GM23338 (cell line): ENCODE data around the gene GPR18. TPM values are rescaled to one million over a fixed set of nuclear protein-coding genes. Genes with fewer than 3 reads are reported as not detected.

Experiments used
- ATAC-seq: fragments of 200-7000 bp; cut with Tn5 transposase; 3 replicates; pipeline ENCODE4 v1.9.1; 2020
- DNase-seq: peaks from one replicate; pipeline ENCODE4 v3.0.0-alpha.2; 2015; ENCODE audit warnings: low spot score
- H2AFZ ChIP-seq: fragments of 200-600 bp; sonication (generic); 2 replicates; pipeline ENCODE4 v1.8.0; 2016; ENCODE audit warnings: antibody characterized with exemption, mild to moderate bottlenecking, moderate library complexity
- H3F3A ChIP-seq: fragments of 200-600 bp; sonication (generic); replicated peaks from 2 replicates; pipeline ENCODE4 v1.8.0; 2017; ENCODE audit warnings: antibody characterized with exemption, mixed run types, low read depth
- H3K27ac ChIP-seq: fragments of 200-600 bp; sonication (generic); 2 replicates; pipeline ENCODE4 v1.6.1; 2016; ENCODE audit warnings: low read depth
- H3K27me3 ChIP-seq: fragments of 200-600 bp; sonication (generic); 2 replicates; pipeline ENCODE4 v1.8.0; 2016; ENCODE audit warnings: mild to moderate bottlenecking, mixed run types, moderate library complexity; ENCODE audit not compliant: insufficient read depth
- H3K36me3 ChIP-seq: fragments of 200-600 bp; sonication (generic); 2 replicates; pipeline ENCODE4 v1.8.0; 2016; ENCODE audit warnings: mild to moderate bottlenecking; ENCODE audit not compliant: insufficient read depth
- H3K4me1 ChIP-seq: fragments of 200-600 bp; sonication (generic); 2 replicates; pipeline ENCODE4 v1.8.0; 2016; ENCODE audit warnings: mild to moderate bottlenecking, moderate library complexity; ENCODE audit not compliant: insufficient read depth
- H3K4me2 ChIP-seq: fragments of 200-600 bp; sonication (generic); 2 replicates; pipeline ENCODE4 v1.7.1; 2017; ENCODE audit warnings: mixed run types
- H3K4me3 ChIP-seq: fragments of 200-600 bp; sonication (generic); 2 replicates; pipeline ENCODE4 v1.6.1; 2016; ENCODE audit warnings: mixed run types
- H3K79me2 ChIP-seq: fragments of 200-600 bp; sonication (generic); replicated peaks from 2 replicates; pipeline ENCODE4 v1.8.0; 2017; ENCODE audit warnings: mild to moderate bottlenecking; ENCODE audit not compliant: insufficient read depth
- H3K9me2 ChIP-seq: fragments of 200-600 bp; sonication (generic); 2 replicates; pipeline ENCODE4 v1.8.0; 2017; ENCODE audit not compliant: insufficient read depth
- H4K20me1 ChIP-seq: fragments of 200-600 bp; sonication (generic); replicated peaks from 2 replicates; pipeline ENCODE4 v1.8.0; 2017; ENCODE audit warnings: mild to moderate bottlenecking; ENCODE audit not compliant: insufficient read depth
- H3K27ac Mint-ChIP-seq: 2 replicates; pipeline ENCODE4 v1.8.0; 2020; ENCODE audit warnings: inconsistent platforms, mild to moderate bottlenecking, moderate library complexity, mixed read lengths
- H3K27me3 Mint-ChIP-seq: 3 replicates; pipeline ENCODE4 v1.8.0; 2022; ENCODE audit warnings: low read depth, mild to moderate bottlenecking, moderate library complexity, mixed read lengths, inconsistent platforms; ENCODE audit not compliant: insufficient read depth, poor library complexity
- H3K36me3 Mint-ChIP-seq: 3 replicates; pipeline ENCODE4 v1.8.0; 2021; ENCODE audit warnings: low read depth, mild to moderate bottlenecking, inconsistent platforms, moderate library complexity, mixed read lengths
- H3K4me1 Mint-ChIP-seq: 3 replicates; pipeline ENCODE4 v1.8.0; 2020; ENCODE audit warnings: mild to moderate bottlenecking, inconsistent platforms, mixed read lengths
- H3K4me3 Mint-ChIP-seq: 3 replicates; pipeline ENCODE4 v1.8.0; 2021; ENCODE audit warnings: moderate library complexity, mild to moderate bottlenecking, inconsistent platforms, mixed read lengths
- H3K9me3 Mint-ChIP-seq: 3 replicates; pipeline ENCODE4 v1.8.0; 2020; ENCODE audit warnings: moderate library complexity, mild to moderate bottlenecking, inconsistent platforms, mixed read lengths
- EZH2phosphoT487 ChIP-seq: fragments of 200-600 bp; sonication (generic); IDR thresholded peaks from one replicate; pipeline ENCODE4 v1.8.1; 2018; ENCODE audit warnings: antibody characterized with exemption; ENCODE audit not compliant: unreplicated experiment
- POLR2AphosphoS5 ChIP-seq: IDR thresholded peaks from 2 replicates; pipeline ENCODE4 v1.6.1; 2016; ENCODE audit warnings: antibody characterized with exemption, low read depth
- STAT1 ChIP-seq: IDR thresholded peaks from one replicate; pipeline ENCODE4 v1.6.1; 2016; ENCODE audit warnings: antibody characterized with exemption; ENCODE audit not compliant: unreplicated experiment
- ZNF462 ChIP-seq: fragments of 250-450 bp; sonication (Bioruptor Pico); IDR thresholded peaks from 2 replicates; pipeline ENCODE4 v1.5.0; 2020; ENCODE audit warnings: mild to moderate bottlenecking, moderate library complexity
- polyA plus RNA-seq: library from polyadenylated mRNA; unstranded; fragments of >200 nt; fragmentation: Nextera tagmentation; extraction: Ambion mirVana; gene quantifications from 2 replicates; pipeline ENCODE4 v1.2.1, GENCODE V29; 2016
- total RNA-seq: library from RNA; depleted of rRNA; stranded (reverse); fragments of >200 nt; shearing (Covaris generic); gene quantifications from 2 replicates; pipeline ENCODE4 v1.2.3, GENCODE V29; 2014
- TF ChIP-seq, protein P1 (sequence below): IDR thresholded peaks from one replicate; pipeline ENCODE4 v1.6.1; 2018; ENCODE audit warnings: antibody characterized with exemption; ENCODE audit not compliant: unreplicated experiment

Gene GPR18
- total and polyA plus RNA-seq, 2 experiments from 2014 or later = 2.6 TPM; not detected in 1

- TF ChIP-seq ZNF462 = no peak
Observed at GRCh38 chr13:99221567-99222239, 36.5 kb downstream of the GPR18 start (continued).

DNA sequence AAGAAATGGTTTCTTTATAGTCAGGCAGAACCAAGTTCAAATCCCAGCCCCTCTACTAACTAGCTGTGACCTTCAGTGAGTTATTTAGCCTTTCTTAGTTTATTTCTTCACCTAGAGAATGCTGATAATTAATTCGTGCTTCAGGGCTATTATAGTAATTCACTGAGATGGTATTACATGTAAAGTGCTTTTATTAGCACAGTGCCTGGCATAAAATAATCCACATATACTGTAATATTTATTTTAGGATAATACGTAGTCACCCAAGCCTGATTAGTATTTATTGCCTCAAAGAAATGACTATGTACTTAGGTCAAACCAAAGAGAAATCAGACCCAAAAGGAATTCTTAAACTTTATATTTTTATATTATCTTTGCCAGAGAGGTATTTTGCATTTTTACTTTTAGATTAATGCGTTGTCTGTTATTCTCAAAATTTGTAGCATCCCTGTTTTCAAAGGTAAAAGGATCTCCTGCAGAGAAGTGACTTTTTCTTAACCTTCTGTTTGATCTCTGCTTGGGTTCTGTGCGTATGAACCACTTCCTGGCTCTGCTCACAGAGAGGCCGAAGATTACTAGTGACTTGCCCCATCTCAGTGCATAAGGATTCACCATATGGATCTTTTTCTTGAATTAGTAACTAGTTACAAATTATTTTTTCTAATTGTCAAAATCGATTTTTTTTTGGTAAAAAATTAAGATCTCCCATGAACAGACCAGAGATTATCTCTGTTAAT is 37.8 kb downstream of the GPR18 start:
- peaks cover 44% of the 10 kb centered on the region for H4K20me1 ChIP-seq
- no peak for TF ChIP-seq STAT1
- no peak for TF ChIP-seq POLR2AphosphoS5
- TF ChIP-seq, protein P1, sequence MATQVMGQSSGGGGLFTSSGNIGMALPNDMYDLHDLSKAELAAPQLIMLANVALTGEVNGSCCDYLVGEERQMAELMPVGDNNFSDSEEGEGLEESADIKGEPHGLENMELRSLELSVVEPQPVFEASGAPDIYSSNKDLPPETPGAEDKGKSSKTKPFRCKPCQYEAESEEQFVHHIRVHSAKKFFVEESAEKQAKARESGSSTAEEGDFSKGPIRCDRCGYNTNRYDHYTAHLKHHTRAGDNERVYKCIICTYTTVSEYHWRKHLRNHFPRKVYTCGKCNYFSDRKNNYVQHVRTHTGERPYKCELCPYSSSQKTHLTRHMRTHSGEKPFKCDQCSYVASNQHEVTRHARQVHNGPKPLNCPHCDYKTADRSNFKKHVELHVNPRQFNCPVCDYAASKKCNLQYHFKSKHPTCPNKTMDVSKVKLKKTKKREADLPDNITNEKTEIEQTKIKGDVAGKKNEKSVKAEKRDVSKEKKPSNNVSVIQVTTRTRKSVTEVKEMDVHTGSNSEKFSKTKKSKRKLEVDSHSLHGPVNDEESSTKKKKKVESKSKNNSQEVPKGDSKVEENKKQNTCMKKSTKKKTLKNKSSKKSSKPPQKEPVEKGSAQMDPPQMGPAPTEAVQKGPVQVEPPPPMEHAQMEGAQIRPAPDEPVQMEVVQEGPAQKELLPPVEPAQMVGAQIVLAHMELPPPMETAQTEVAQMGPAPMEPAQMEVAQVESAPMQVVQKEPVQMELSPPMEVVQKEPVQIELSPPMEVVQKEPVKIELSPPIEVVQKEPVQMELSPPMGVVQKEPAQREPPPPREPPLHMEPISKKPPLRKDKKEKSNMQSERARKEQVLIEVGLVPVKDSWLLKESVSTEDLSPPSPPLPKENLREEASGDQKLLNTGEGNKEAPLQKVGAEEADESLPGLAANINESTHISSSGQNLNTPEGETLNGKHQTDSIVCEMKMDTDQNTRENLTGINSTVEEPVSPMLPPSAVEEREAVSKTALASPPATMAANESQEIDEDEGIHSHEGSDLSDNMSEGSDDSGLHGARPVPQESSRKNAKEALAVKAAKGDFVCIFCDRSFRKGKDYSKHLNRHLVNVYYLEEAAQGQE = no peak
- TF ChIP-seq EZH2phosphoT487 = no peak

More for the DNA sequence above, 37.8 kb downstream of the GPR18 start:
- H3K9me3 Mint-ChIP-seq = no peaks in the 10 kb centered on the region
- H3F3A ChIP-seq = no peaks in the 10 kb centered on the region
- H3K36me3 Mint-ChIP-seq = peaks cover 6% of the 10 kb centered on the region
- H3K27me3 Mint-ChIP-seq = peaks cover 6% of the 10 kb centered on the region
- peaks cover 10% of the 10 kb centered on the region for H3K4me1 ChIP-seq
- no peak overlapping the region for H3K27ac Mint-ChIP-seq
- H3K4me1 Mint-ChIP-seq = peaks cover 44% of the 10 kb centered on the region
- no peaks in the 10 kb centered on the region for H3K9me2 ChIP-seq
- no peak overlapping the region for H3K27ac ChIP-seq
- no peak overlapping the region for H3K4me3 ChIP-seq
- H3K27me3 ChIP-seq = no peaks in the 10 kb centered on the region
- DNase-seq (no peak), ATAC-seq (0 out of 3 replicates have a peak, but pooled peaks have one; percentile 20)
- H3K4me3 Mint-ChIP-seq = no peak overlapping the region
- peaks cover 100% of the 10 kb centered on the region for H3K79me2 ChIP-seq
- H2AFZ ChIP-seq = no peak overlapping the region
- no peaks in the 10 kb centered on the region for H3K36me3 ChIP-seq
- H3K4me2 ChIP-seq = no peak overlapping the region
